ENCODE results near the gene UBE2N.

DNA sequence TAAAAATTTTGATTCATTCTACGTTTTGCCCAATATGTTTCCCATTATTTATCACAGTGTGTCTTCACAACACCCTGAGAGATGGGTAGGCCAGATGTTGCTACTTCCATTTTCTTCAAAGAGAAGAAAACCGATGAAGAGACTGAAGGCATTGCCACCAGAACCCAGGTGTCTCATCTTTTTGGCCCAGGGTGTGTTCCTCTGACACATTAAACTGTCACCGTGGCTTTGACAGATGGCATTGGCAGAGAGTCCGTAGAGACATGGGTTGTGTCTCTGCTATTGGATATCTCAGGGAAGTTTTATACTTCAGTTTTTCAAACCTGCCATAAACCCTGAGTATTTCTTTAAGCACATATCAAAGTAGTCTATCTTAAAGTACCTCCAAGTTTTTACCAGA lies 75.3 kb downstream of the UBE2N start:
- TF ChIP-seq, protein P1, sequence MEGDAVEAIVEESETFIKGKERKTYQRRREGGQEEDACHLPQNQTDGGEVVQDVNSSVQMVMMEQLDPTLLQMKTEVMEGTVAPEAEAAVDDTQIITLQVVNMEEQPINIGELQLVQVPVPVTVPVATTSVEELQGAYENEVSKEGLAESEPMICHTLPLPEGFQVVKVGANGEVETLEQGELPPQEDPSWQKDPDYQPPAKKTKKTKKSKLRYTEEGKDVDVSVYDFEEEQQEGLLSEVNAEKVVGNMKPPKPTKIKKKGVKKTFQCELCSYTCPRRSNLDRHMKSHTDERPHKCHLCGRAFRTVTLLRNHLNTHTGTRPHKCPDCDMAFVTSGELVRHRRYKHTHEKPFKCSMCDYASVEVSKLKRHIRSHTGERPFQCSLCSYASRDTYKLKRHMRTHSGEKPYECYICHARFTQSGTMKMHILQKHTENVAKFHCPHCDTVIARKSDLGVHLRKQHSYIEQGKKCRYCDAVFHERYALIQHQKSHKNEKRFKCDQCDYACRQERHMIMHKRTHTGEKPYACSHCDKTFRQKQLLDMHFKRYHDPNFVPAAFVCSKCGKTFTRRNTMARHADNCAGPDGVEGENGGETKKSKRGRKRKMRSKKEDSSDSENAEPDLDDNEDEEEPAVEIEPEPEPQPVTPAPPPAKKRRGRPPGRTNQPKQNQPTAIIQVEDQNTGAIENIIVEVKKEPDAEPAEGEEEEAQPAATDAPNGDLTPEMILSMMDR (conservative IDR thresholded peaks at IDR 0.05; ENCODE audit: low read depth, low read length), result no peak
- TF ChIP-seq EZH2 (IDR thresholded peaks at IDR 0.05; ENCODE audit: borderline replicate concordance, low read depth, low read length, poor library complexity, severe bottlenecking), result no peak

Measured in A673 (cell line).